GM12878 (cell line): Measurements from ENCODE around the gene DTD1. TPM values are rescaled to one million over a fixed set of nuclear protein-coding genes. Genes with fewer than 3 reads are reported as not detected.

Experiments used
- ATAC-seq: fragments of 200-7000 bp; cut with Tn5 transposase; 3 replicates; pipeline ENCODE4 v1.9.1; 2020; ENCODE audit warnings: mild to moderate bottlenecking, moderate library complexity
- BruUV-seq: library from RNA; stranded (reverse); fragments of 400-500 nt; replicated peaks from 2 replicates; lab custom pipeline; 2021; lab: Mats Ljungman, UMichigan
- CTCF ChIA-PET: fragments of 300-600 bp; sonication (Branson Sonifier 250); formaldehyde crosslinking; extraction: SDS; loops from one replicate; lab custom pipeline; 2021; ENCODE audit warnings: inconsistent platforms; lab: Yijun Ruan, JAX
- POLR2A ChIA-PET: fragments of 350-600 bp; formaldehyde crosslinking; extraction: SDS; loops from one replicate; lab custom pipeline; 2021; ENCODE audit warnings: inconsistent platforms; lab: Charles Lee
- RAD21 ChIA-PET: fragments of 300-600 bp; sonication (Branson Sonifier 250); formaldehyde crosslinking; loops from one replicate; lab custom pipeline; 2023; ENCODE audit warnings: antibody characterized with exemption; ENCODE audit not compliant: unreplicated experiment; lab: Charles Lee
- SMC1A ChIA-PET: fragments of 300-600 bp; sonication (Branson Sonifier 250); formaldehyde crosslinking; loops from one replicate; lab custom pipeline; 2023; ENCODE audit not compliant: unreplicated experiment, uncharacterized antibody; lab: Charles Lee
- DNase-seq: peaks from one replicate; pipeline ENCODE4 v3.0.0-alpha.2; 2011; ENCODE audit warnings: low read depth, low spot score
- FAIRE-seq: peaks from 3 replicates; lab custom pipeline; 2011; peaks lifted over from hg19 to GRCh38; lab: Jason Lieb, UNC
- H2AFZ ChIP-seq: 2 replicates; pipeline ENCODE4 v1.6.0; 2011; ENCODE audit warnings: low read depth, low read length, control low read depth; ENCODE audit not compliant: control insufficient read depth
- H3K27ac ChIP-seq: 2 replicates; pipeline ENCODE4 v1.5.1; 2011; ENCODE audit warnings: control low read depth; ENCODE audit not compliant: control insufficient read depth, insufficient read depth
- H3K27me3 ChIP-seq, 2 experiments: replicated peaks in 1 of 2; 2 replicates each; pipeline versions ENCODE4 v1.6.0 to v1.6.1; 2011; ENCODE audit warnings: low read length in 1 of 2; ENCODE audit not compliant: control insufficient read depth in 2 of 2, insufficient read depth in 2 of 2
- H3K36me3 ChIP-seq, 2 experiments: 2 replicates each; pipeline ENCODE4 v1.5.1; 2011; ENCODE audit warnings: low read length in 1 of 2; ENCODE audit not compliant: control insufficient read depth in 2 of 2, insufficient read depth in 2 of 2
- H3K4me1 ChIP-seq: 2 replicates; pipeline ENCODE4 v1.6.1; 2011; ENCODE audit warnings: mild to moderate bottlenecking, low read length, moderate library complexity, mixed read lengths; ENCODE audit not compliant: control insufficient read depth, insufficient read depth
- H3K4me2 ChIP-seq: 2 replicates; pipeline ENCODE4 v1.6.0; 2011; ENCODE audit warnings: control low read depth; ENCODE audit not compliant: control insufficient read depth, insufficient read depth
- H3K4me3 ChIP-seq: fragments of 200-600 bp; sonication (generic); 2 replicates; pipeline ENCODE4 v1.5.1; 2016
- H3K79me2 ChIP-seq: 2 replicates; pipeline ENCODE4 v1.6.0; 2011; ENCODE audit warnings: low read length; ENCODE audit not compliant: control insufficient read depth, insufficient read depth
- H3K9ac ChIP-seq: 2 replicates; pipeline ENCODE4 v1.8.0; 2011; ENCODE audit warnings: low read length, control low read depth, mixed read lengths; ENCODE audit not compliant: control insufficient read depth, insufficient read depth
- H3K9me3 ChIP-seq: replicated peaks from 3 replicates; pipeline ENCODE4 v1.5.1; 2011; ENCODE audit warnings: mild to moderate bottlenecking, low read length; ENCODE audit not compliant: control insufficient read depth, insufficient read depth
- H4K20me1 ChIP-seq: 2 replicates; pipeline ENCODE4 v1.6.0; 2011; ENCODE audit not compliant: control insufficient read depth, insufficient read depth
- BCL11A ChIP-seq: IDR thresholded peaks from 2 replicates; pipeline ENCODE4 v1.6.1; 2011; ENCODE audit warnings: low read depth, low read length
- CTCF ChIP-seq, 3 experiments: IDR thresholded peaks in 2 of 3; conservative IDR thresholded peaks in 1 of 3; 2 replicates each; pipeline ENCODE4 v1.5.1; 2011; ENCODE audit warnings: low read depth in 3 of 3, low read length in 3 of 3, mild to moderate bottlenecking in 3 of 3, control low read depth in 2 of 3, moderate library complexity in 2 of 3, inconsistent platforms in 1 of 3, mixed read lengths in 1 of 3; ENCODE audit not compliant: control insufficient read depth in 2 of 3, insufficient read depth in 1 of 3; ENCODE audit errors: extremely low read depth in 1 of 3
- E4F1 ChIP-seq: fragments of 450-650 bp; IDR thresholded peaks from 2 replicates; pipeline ENCODE4 v1.6.1; 2018; ENCODE audit warnings: borderline replicate concordance, mild to moderate bottlenecking; ENCODE audit not compliant: partially characterized antibody
- MTA3 ChIP-seq: IDR thresholded peaks from 2 replicates; pipeline ENCODE4 v1.6.1; 2012; ENCODE audit warnings: low read length, inconsistent platforms, borderline replicate concordance
- NR2F1 ChIP-seq: fragments of 450-650 bp; conservative IDR thresholded peaks from 2 replicates; pipeline ENCODE4 v1.6.1; 2017; ENCODE audit warnings: mild to moderate bottlenecking
- NRF1 ChIP-seq: conservative IDR thresholded peaks from 2 replicates; pipeline ENCODE4 v1.6.1; 2011; ENCODE audit warnings: mild to moderate bottlenecking, low read depth, low read length, improper control_type of control experiment
- RAD51 ChIP-seq: fragments of 450-650 bp; IDR thresholded peaks from 2 replicates; pipeline ENCODE4 v1.6.1; 2016; ENCODE audit warnings: moderate library complexity, mild to moderate bottlenecking, inconsistent platforms
- TCF7 ChIP-seq: IDR thresholded peaks from 2 replicates; pipeline ENCODE4 v1.6.1; 2014; ENCODE audit warnings: antibody characterized with exemption, borderline replicate concordance
- ZNF274 ChIP-seq: IDR thresholded peaks from one replicate; pipeline ENCODE4 v1.8.0; 2011; ENCODE audit not compliant: insufficient read length, insufficient read depth
- WGBS: methylation state at CpG from one replicate; pipeline ENCODE4 v1.1.6; 2016; ENCODE audit warnings: low lambda C conversion rate; ENCODE audit not compliant: insufficient replicate concordance, insufficient coverage; ENCODE audit errors: missing lambda C conversion rate; 5-methylcytosine and 5-hydroxymethylcytosine counted together
- in situ Hi-C: fragments of 300-500 bp; cut with MboI; formaldehyde crosslinking; loops from 9 replicates; pipeline ENCODE4 v1.14.3; 2018; ENCODE audit warnings: mixed read lengths
- intact Hi-C: fragments of 100-400 bp; cut with micrococcal nuclease; formaldehyde crosslinking; loops from one replicate; pipeline ENCODE4 v1.14.2; 2022; ENCODE audit not compliant: unreplicated experiment
- polyA plus RNA-seq, 11 experiments: library from polyadenylated mRNA; depleted of rRNA in 4 of 11; unstranded in 6 of 11; stranded (reverse) in 5 of 11; fragments of >200 nt; fragmentation: Nextera tagmentation in 4 of 11; fragmentation: Illumina TruSeq in 1 of 11; extraction: Ambion mirVana in 4 of 11; extraction: Trizol in 1 of 11; gene quantifications; 1 replicate in 1 of 11; 2 replicates in 10 of 11; pipeline versions ENCODE4 v1.2.1 to v1.2.3, GENCODE V29; 2011 to 2016; ENCODE audit warnings: inconsistent platforms in 2 of 11, missing spikeins in 2 of 11, low read depth in 1 of 11
- total RNA-seq, 4 experiments: library from RNA; depleted of rRNA in 3 of 4; stranded (reverse); fragments of >200 nt in 3 of 4; fragmentation: Illumina TruSeq in 1 of 4; extraction: Trizol in 1 of 4; gene quantifications; 2 replicates each; pipeline versions ENCODE4 v1.2.1 to v1.2.3, GENCODE V29; 2013 to 2021
- TF ChIP-seq, protein P1 (sequence below): fragments of 450-650 bp; IDR thresholded peaks from 2 replicates; pipeline ENCODE4 v1.6.1; 2017; ENCODE audit warnings: mild to moderate bottlenecking, moderate library complexity
- TF ChIP-seq, protein P2 (sequence below): IDR thresholded peaks from 2 replicates; pipeline ENCODE4 v1.6.1; 2011; ENCODE audit warnings: borderline replicate concordance, low read depth, mild to moderate bottlenecking, moderate library complexity, low read length; ENCODE audit not compliant: insufficient read depth, poor library complexity, severe bottlenecking

Gene DTD1
- total and polyA plus RNA-seq, 10 of the 15 experiments (the other 5 are each of a cell fraction or from before 2014, with no cell fraction given) = 24.3 to 99.8 (median 63.3) TPM

DNA sequence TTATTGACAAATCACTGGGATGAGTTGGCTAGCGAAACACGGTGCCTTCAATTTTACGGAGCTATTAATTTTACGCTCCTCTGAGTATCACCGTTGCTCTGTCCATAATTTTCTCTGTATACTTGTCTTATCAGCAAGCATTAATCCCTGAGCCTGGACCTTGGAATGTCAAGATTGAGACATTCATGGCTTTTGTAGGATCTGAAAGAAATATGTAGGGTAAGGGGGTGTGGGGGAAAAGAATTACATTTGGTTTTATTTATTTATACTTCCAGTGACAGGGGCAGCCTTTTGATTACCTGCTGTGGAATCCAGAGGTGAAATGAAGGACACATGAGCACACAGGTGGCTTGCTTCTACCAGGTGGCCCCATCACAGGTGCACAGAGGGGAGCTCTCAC is 46.6 kb downstream of the DTD1 start:
- Histone ChIP-seq H3K9me3 (no peaks in the 10 kb centered on the region), H3K4me3 (no peak overlapping the region), H3K27me3 (no peaks in the 10 kb centered on the region), H3K36me3 (peaks cover 0 to 3% of the 10 kb centered on the region in 2 experiments; a peak in 1 of 4 replicates), H3K9ac (no peak overlapping the region), H4K20me1 (no peaks in the 10 kb centered on the region), H3K27ac (no peak overlapping the region), H3K4me2 (no peak overlapping the region), H2AFZ (no peak overlapping the region), H3K4me1 (peaks cover 6% of the 10 kb centered on the region), H3K79me2 (no peaks in the 10 kb centered on the region)
- SMC1A ChIA-PET = interaction anchor here (0.6 to 3.0 kb wide), 9 partner anchors 24 to 548 kb away, joined by 3 to 13 read pairs (median 3); no protein-coding TSS in a partner anchor
- intact Hi-C loops (loop anchor here (5.0 to 10.0 kb wide), 5 partner anchors 220 to 613 kb away; no protein-coding TSS in a partner anchor), in situ Hi-C loops (loop anchor here (10.0 to 25.0 kb wide), 2 partner anchors 440 to 553 kb away; no protein-coding TSS in a partner anchor)
- RAD21 ChIA-PET = interaction anchor here (1.1 to 1.4 kb wide), 4 partner anchors 217 to 949 kb away, joined by 3 read pairs; no protein-coding TSS in a partner anchor
- POLR2A ChIA-PET = interaction anchor here (1.0 kb wide), 1 partner anchor 340 kb away, joined by 3 read pairs; no protein-coding TSS in a partner anchor
- 97% methylated on average over 5 of the region's 5 CpGs for WGBS
- no TSS peak for BruUV-seq
- FAIRE-seq (no peak), ATAC-seq (no peak), DNase-seq (no peak)
- CTCF ChIA-PET = interaction anchor here (1.1 to 2.8 kb wide), 12 partner anchors 18 to 1027 kb away, joined by 3 to 15 read pairs (median 4); no protein-coding TSS in a partner anchor
- TF ChIP-seq NRF1 = no peak
- TF ChIP-seq CTCF (IDR thresholded peaks at IDR 0.05 in 2 of 3, conservative IDR thresholded peaks at IDR 0.05 in 1 of 3; ENCODE audit: control insufficient read depth in 2 of 3, extremely low read depth in 1 of 3, insufficient read depth in 1 of 3, low read depth in 3 of 3, low read length in 3 of 3) = no peak
- no peak for TF ChIP-seq MTA3
- no peak for TF ChIP-seq RAD51
- TF ChIP-seq, protein P1, sequence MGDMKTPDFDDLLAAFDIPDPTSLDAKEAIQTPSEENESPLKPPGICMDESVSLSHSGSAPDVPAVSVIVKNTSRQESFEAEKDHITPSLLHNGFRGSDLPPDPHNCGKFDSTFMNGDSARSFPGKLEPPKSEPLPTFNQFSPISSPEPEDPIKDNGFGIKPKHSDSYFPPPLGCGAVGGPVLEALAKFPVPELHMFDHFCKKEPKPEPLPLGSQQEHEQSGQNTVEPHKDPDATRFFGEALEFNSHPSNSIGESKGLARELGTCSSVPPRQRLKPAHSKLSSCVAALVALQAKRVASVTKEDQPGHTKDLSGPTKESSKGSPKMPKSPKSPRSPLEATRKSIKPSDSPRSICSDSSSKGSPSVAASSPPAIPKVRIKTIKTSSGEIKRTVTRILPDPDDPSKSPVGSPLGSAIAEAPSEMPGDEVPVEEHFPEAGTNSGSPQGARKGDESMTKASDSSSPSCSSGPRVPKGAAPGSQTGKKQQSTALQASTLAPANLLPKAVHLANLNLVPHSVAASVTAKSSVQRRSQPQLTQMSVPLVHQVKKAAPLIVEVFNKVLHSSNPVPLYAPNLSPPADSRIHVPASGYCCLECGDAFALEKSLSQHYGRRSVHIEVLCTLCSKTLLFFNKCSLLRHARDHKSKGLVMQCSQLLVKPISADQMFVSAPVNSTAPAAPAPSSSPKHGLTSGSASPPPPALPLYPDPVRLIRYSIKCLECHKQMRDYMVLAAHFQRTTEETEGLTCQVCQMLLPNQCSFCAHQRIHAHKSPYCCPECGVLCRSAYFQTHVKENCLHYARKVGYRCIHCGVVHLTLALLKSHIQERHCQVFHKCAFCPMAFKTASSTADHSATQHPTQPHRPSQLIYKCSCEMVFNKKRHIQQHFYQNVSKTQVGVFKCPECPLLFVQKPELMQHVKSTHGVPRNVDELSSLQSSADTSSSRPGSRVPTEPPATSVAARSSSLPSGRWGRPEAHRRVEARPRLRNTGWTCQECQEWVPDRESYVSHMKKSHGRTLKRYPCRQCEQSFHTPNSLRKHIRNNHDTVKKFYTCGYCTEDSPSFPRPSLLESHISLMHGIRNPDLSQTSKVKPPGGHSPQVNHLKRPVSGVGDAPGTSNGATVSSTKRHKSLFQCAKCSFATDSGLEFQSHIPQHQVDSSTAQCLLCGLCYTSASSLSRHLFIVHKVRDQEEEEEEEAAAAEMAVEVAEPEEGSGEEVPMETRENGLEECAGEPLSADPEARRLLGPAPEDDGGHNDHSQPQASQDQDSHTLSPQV = no peak
- no peak for TF ChIP-seq BCL11A
- TF ChIP-seq NR2F1 = no peak
- no peak for TF ChIP-seq TCF7
- TF ChIP-seq, protein P2, sequence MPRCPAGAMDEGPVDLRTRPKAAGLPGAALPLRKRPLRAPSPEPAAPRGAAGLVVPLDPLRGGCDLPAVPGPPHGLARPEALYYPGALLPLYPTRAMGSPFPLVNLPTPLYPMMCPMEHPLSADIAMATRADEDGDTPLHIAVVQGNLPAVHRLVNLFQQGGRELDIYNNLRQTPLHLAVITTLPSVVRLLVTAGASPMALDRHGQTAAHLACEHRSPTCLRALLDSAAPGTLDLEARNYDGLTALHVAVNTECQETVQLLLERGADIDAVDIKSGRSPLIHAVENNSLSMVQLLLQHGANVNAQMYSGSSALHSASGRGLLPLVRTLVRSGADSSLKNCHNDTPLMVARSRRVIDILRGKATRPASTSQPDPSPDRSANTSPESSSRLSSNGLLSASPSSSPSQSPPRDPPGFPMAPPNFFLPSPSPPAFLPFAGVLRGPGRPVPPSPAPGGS = no peak
- no peak for TF ChIP-seq E4F1
- TF ChIP-seq ZNF274 = no peak
